Upper lobe of left lung (tissue), 6 donors: ENCODE results near the gene RNF212B. TPM values are rescaled to one million over a fixed set of nuclear protein-coding genes. Genes with fewer than 3 reads are reported as not detected.

ENCODE experiments used
- ATAC-seq, 2 donors: fragments of 200-7000 bp; cut with Tn5 transposase; one replicate each; pipeline ENCODE4 v1.9.1; 2022; ENCODE audit warnings: mild to moderate bottlenecking in 2 of 2, moderate library complexity in 2 of 2; ENCODE audit not compliant: low FRiP score in 2 of 2
- DNase-seq, 2 donors: peaks; one replicate each; pipeline ENCODE4 v3.0.0-alpha.2; 2019 to 2020
- H3K27ac ChIP-seq, 4 donors: fragments of 200-600 bp; sonication (generic); one replicate each; pipeline ENCODE4 v1.5.1; 2016 to 2019
- H3K27me3 ChIP-seq, 4 donors: fragments of 200-600 bp; sonication (generic); one replicate each; pipeline ENCODE4 v1.5.1; 2017 to 2019
- H3K36me3 ChIP-seq, 4 donors: fragments of 200-600 bp; sonication (generic); one replicate each; pipeline ENCODE4 v1.5.1; 2016 to 2019
- H3K4me1 ChIP-seq, 4 donors: fragments of 200-600 bp; sonication (generic); one replicate each; pipeline ENCODE4 v1.5.1; 2018 to 2019
- H3K4me3 ChIP-seq, 4 donors: fragments of 200-600 bp; sonication (generic); one replicate each; pipeline ENCODE4 v1.5.1; 2017 to 2019; ENCODE audit warnings: mild to moderate bottlenecking in 2 of 4, moderate library complexity in 1 of 4
- H3K9me3 ChIP-seq, 4 donors: fragments of 200-600 bp; sonication (generic); one replicate each; pipeline ENCODE4 v1.5.1; 2018 to 2019
- CTCF ChIP-seq, 6 experiments: fragments of 450-650 bp in 4 of 6; fragments of 200-600 bp in 2 of 6; sonication (generic) in 2 of 6; IDR thresholded peaks; one replicate each; pipeline ENCODE4 v1.5.1; 2016 to 2019; ENCODE audit warnings: antibody characterized with exemption in 6 of 6
- EP300 ChIP-seq, 4 donors: sonication (generic); formaldehyde crosslinking; IDR thresholded peaks; one replicate each; pipeline ENCODE4 v1.5.1; 2017; ENCODE audit warnings: antibody characterized with exemption in 4 of 4, control low read depth in 2 of 4
- POLR2A ChIP-seq, 4 donors: fragments of 450-650 bp; IDR thresholded peaks; one replicate each; pipeline ENCODE4 v1.5.1; 2016 to 2017; ENCODE audit warnings: antibody characterized with exemption in 4 of 4, mild to moderate bottlenecking in 2 of 4
- POLR2AphosphoS5 ChIP-seq, 2 donors: sonication (generic); formaldehyde crosslinking; IDR thresholded peaks; one replicate each; pipeline ENCODE4 v1.5.1; 2017; ENCODE audit warnings: antibody characterized with exemption in 2 of 2
- WGBS, 2 donors: methylation state at CpG; one replicate each; pipeline ENCODE4 v1.1.5; 2017 to 2018; 5-methylcytosine and 5-hydroxymethylcytosine counted together
- total RNA-seq, 6 donors: library from RNA; depleted of rRNA in 4 of 6; stranded (reverse); fragments of >200 nt in 4 of 6; gene quantifications; one replicate each; pipeline versions ENCODE4 v1.1.0 to v1.2.1, GENCODE V29; 2016 to 2021
- donor health status: DM: no; HTN: no; CAD: no; lungs with moderate emphysema.
- donor health status: DM: no; HTN: yes; CAD: no; lungs with severe emphysema.

The RNF212B gene
- total RNA-seq, 6 donors from 2014 or later, result not detected

GRCh38 chr14:23286020-23286901, 48.5 kb downstream of the RNF212B start, which contains the start of gene HOMEZ:
Gene HOMEZ (minus strand): TSS chr14:23286132. CDS start chr14:23285952, 180 bp downstream.
- peaks cover 0 to 7% (median 0%) of the 10 kb centered on the region in 4 donors for H3K36me3 ChIP-seq
- ATAC-seq (peak; percentile 99 to 100), DNase-seq (peak; percentile 99)
- TF ChIP-seq CTCF (IDR thresholded peaks at IDR 0.05), result peak in 4 of 6 experiments; percentile 16 to 43 (median 36)
- peak in 3 of 4 donors; percentile 78 to 89 (median 85) for TF ChIP-seq POLR2A (IDR thresholded peaks at IDR 0.05)
- peak in 1 of 4 donors; percentile 52 for TF ChIP-seq EP300 (IDR thresholded peaks at IDR 0.05)
- peak; percentile 62 to 86 for TF ChIP-seq POLR2AphosphoS5 (IDR thresholded peaks at IDR 0.05)
- H3K27me3 ChIP-seq, result no peaks in the 10 kb centered on the region
- H3K9me3 ChIP-seq, result no peaks in the 10 kb centered on the region
- H3K27ac ChIP-seq, result peak within 1 kb of the TSS; percentile 90 to 98 (median 94)
- H3K4me3 ChIP-seq, result peak within 1 kb of the TSS; percentile 58 to 91 (median 88)
- peaks cover 11 to 24% (median 19%) of the 10 kb centered on the region in 4 donors for H3K4me1 ChIP-seq
- WGBS, 2 donors, result 2 to 4% methylated on average over 4 to 34 of the region's 53 CpGs

GRCh38 chr14:23286902-23287479, 49.3 kb downstream of the RNF212B start:
- WGBS, 2 donors, result 52 to 56% methylated on average over 6 of the region's 6 CpGs
- peak overlapping the region; percentile 90 to 98 (median 94) for H3K27ac ChIP-seq
- TF ChIP-seq CTCF (IDR thresholded peaks at IDR 0.05) (no peak), EP300 (IDR thresholded peaks at IDR 0.05) (no peak), POLR2A (IDR thresholded peaks at IDR 0.05) (no peak), POLR2AphosphoS5 (IDR thresholded peaks at IDR 0.05) (no peak)

GRCh38 chr14:23294734-23295561, 57.2 kb downstream of the RNF212B start:
- Histone ChIP-seq H3K4me3 (no peak overlapping the region), H3K27me3 (no peaks in the 10 kb centered on the region), H3K9me3 (no peaks in the 10 kb centered on the region), H3K36me3 (peaks cover 0 to 9% (median 4%) of the 10 kb centered on the region in 4 donors), H3K4me1 (peaks cover 7 to 18% (median 13%) of the 10 kb centered on the region in 4 donors), H3K27ac (no peak overlapping the region)
- 31 to 32% methylated on average over 23 to 24 of the region's 24 CpGs for WGBS, 2 donors
- TF ChIP-seq CTCF (IDR thresholded peaks at IDR 0.05) (peak; percentile 42 to 85 (median 58)), POLR2A (IDR thresholded peaks at IDR 0.05) (no peak)
- ATAC-seq (peak; percentile 86 to 89), DNase-seq (peak in 1 of 2 donors; percentile 37)

More at GRCh38 chr14:23286902-23287479, 49.3 kb downstream of the RNF212B start:
- Histone ChIP-seq H3K4me1 (peaks cover 11 to 24% (median 19%) of the 10 kb centered on the region in 4 donors), H3K4me3 (peak overlapping the region in 3 of 4 donors; percentile 58 to 91 (median 88)), H3K27me3 (no peaks in the 10 kb centered on the region), H3K36me3 (no peaks in the 10 kb centered on the region), H3K9me3 (no peaks in the 10 kb centered on the region)
- DNase-seq (no peak), ATAC-seq (no peak)

GRCh38 chr14:23296012-23296777, 58.5 kb downstream of the RNF212B start:
- DNase-seq, result no peak
- ATAC-seq, result no peak
- no peak overlapping the region for H3K4me3 ChIP-seq
- H3K27me3 ChIP-seq, result no peaks in the 10 kb centered on the region
- peaks cover 0 to 9% (median 4%) of the 10 kb centered on the region in 4 donors for H3K36me3 ChIP-seq
- peaks cover 15 to 26% (median 22%) of the 10 kb centered on the region in 4 donors for H3K4me1 ChIP-seq
- TF ChIP-seq CTCF (IDR thresholded peaks at IDR 0.05), result no peak
- TF ChIP-seq POLR2A (IDR thresholded peaks at IDR 0.05), result no peak
- TF ChIP-seq EP300 (IDR thresholded peaks at IDR 0.05), result no peak
- no peak for TF ChIP-seq POLR2AphosphoS5 (IDR thresholded peaks at IDR 0.05)
- WGBS, 2 donors, result 81 to 96% methylated on average over 4 to 7 of the region's 7 CpGs
- no peaks in the 10 kb centered on the region for H3K9me3 ChIP-seq
- H3K27ac ChIP-seq, result no peak overlapping the region
